GM18870 (cell line): ENCODE results near the gene ADRB2.
"Not testable (repeated sequence)": the region's sequence is repeated elsewhere in the genome, so short reads cannot be mapped to it uniquely, and the experiment has no call there.

Experiments used
- ATAC-seq: cut with Tn5 transposase; IDR thresholded peaks from one replicate; pipeline ENCODE4 v1.9.1; 2021; ENCODE audit warnings: moderate library complexity; ENCODE audit not compliant: unreplicated experiment

Gene ADRB2

GRCh38 chr5:148826053-148826738, at the start of gene ADRB2:
TSS of gene ADRB2 (plus strand) at chr5:148826611. CDS start at chr5:148826832, 221 bp downstream.
- peak; percentile 88 for ATAC-seq

- ATAC-seq, result no peak
These were observed 49.6 kb upstream of the ADRB2 start for GRCh38 chr5:148776780-148777179.

- ATAC-seq, result no peak
These were observed 47.5 kb upstream of the ADRB2 start for GRCh38 chr5:148778882-148779281.

GRCh38 chr5:148780711-148781110, 45.7 kb upstream of the ADRB2 start:
- no peak for ATAC-seq

GRCh38 chr5:148781766-148782165, 44.6 kb upstream of the ADRB2 start:
- ATAC-seq, result no peak

- ATAC-seq, result no peak
These were observed 41.2 kb upstream of the ADRB2 start for GRCh38 chr5:148785223-148785622.

GRCh38 chr5:148786456-148786855, 40.0 kb upstream of the ADRB2 start:
- no peak for ATAC-seq

- no peak for ATAC-seq
These were observed 37.8 kb upstream of the ADRB2 start for GRCh38 chr5:148788636-148789035.

GRCh38 chr5:148790545-148791333, 35.7 kb upstream of the ADRB2 start:
- peak; percentile 29 for ATAC-seq

- ATAC-seq, result peak; percentile 99
These were observed 35.1 kb upstream of the ADRB2 start for GRCh38 chr5:148791334-148791667.

- ATAC-seq, result no peak
These were observed 34.7 kb upstream of the ADRB2 start for GRCh38 chr5:148791696-148792095.

- ATAC-seq, result no peak
These were observed 33.7 kb upstream of the ADRB2 start for GRCh38 chr5:148792744-148793143.

- ATAC-seq, result no peak
These were observed 33.1 kb upstream of the ADRB2 start for GRCh38 chr5:148793261-148793660.

GRCh38 chr5:148794275-148794674, 32.1 kb upstream of the ADRB2 start:
- ATAC-seq, result no peak

- no peak for ATAC-seq
These were observed 31.5 kb upstream of the ADRB2 start for GRCh38 chr5:148794729-148795561.

- ATAC-seq, result no peak
These were observed 29.5 kb upstream of the ADRB2 start for GRCh38 chr5:148796936-148797335.

GRCh38 chr5:148798786-148799185, 27.6 kb upstream of the ADRB2 start:
- no peak for ATAC-seq

- no peak for ATAC-seq
These were observed 26.5 kb upstream of the ADRB2 start for GRCh38 chr5:148799737-148800527.

GRCh38 chr5:148801682-148802276, 24.6 kb upstream of the ADRB2 start:
- no peak for ATAC-seq

- ATAC-seq, result not testable (repeated sequence)
These were observed 23.0 kb upstream of the ADRB2 start for GRCh38 chr5:148803451-148803850.
